D341Med (cell line): Measurements from ENCODE around the gene STX18.

Experiments
- DNase-seq: peaks from one replicate; pipeline ENCODE4 v3.0.0; 2012; ENCODE audit warnings: low spot score

Gene STX18

DNA sequence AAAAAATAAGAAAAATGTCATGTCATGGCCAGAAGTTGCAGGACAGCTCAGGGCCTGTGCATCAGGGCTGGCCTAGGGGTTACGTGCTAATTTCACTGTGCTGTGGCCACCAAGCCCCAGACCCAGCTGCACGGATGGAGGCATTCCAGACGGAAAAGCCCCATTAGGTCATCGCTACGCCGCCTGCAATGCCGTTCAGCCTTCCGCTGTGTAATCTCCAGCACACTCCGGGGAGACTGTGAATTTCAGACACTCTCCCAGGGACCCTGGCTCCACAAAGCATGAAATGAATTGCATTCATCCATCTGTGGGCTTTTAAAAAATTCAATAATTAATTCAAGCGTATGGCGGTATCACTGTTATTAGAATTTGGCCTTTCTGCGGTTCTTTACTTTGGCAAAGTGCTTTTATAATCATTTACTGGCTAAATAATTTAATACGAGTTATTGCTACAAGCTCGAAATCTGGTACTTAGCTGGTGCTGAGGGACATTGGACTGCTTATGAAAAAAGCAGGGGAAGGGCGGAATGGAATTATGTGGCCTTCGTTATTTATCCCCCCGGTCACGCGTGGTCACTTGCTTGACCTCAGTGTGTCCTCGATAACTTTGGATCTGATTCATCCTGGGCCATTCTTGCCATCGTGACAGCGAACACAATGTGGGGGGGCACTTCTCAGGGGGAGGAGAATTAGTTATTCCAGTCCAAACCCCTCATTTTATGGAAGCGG lies 164.0 kb downstream of the STX18 start:
- no peak for DNase-seq

DNA sequence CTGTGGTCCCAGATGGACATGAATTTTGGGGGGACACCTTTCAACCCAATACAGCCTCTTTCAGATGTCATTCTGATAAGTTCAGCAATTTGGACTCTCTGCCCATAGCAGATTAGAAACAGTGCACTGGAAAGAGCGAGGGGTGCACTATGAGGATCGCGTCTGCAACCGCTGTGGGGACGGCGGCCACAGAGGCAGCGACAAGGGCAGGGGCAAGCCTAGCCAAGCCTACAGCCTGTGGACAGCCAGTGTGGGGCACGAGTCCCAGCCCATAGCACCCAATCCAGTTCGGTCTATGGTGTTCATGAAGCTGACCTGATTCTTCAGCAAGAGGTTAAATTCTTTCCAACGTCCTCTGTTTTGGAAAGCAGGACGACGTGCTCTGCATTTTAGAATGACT lies 164.7 kb downstream of the STX18 start:
- no peak for DNase-seq

DNA sequence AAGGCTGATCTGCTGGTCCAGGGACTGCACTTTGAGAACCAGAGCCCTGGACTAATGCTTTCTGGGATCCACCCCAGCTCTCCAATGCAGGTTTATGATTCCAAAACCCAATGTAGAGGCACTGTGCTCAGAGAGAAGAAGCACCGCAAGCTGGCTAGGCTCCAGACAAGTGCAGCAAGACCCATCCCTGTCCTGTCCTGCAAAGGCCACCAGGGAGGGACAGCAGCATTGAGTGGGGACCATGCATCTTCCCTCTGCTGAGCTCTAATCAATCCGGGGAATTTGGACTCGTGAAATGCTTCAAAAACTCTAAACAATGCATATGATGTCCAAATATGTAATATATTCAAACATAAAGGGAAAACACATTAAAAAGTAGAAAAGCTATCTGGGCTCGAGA lies 165.8 kb downstream of the STX18 start:
- DNase-seq = no peak

DNA sequence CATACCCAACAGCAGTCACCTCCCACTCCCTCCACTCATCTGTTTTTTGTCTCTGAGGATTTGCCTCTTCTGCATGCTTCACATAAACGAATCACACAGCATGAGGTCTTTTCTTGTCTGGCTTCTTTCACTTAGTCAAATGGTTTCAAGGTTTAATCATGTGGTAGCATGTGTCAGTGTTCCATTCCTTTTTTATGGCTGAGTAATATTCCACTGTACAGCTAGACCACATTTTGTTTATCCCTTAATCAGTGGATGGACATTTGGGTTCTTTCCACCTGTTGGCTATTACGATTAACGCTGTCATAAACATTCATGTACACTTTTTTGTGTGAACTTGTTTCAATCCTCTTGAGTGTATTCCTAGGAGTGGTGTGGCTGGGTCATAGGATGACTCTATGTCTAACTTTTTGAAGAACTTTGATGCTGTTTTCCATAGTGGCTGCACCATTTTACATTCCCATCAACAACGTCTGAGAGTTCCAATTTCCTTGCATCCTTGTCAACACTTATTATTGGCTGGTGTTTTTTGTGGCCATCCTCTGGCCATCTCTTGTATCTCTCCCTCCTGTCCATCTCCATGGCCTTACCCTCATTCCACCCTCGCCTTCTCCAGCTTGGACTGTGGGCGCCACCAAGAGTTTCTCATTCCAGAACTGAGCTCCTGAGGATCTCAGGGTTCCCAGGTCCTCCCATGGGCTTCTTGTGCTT lies 167.3 kb downstream of the STX18 start:
- no peak for DNase-seq
